NCI-H1417 treated with DMSO at 0.1 percent for 48 hours (cell line): ENCODE measurements around the gene CD99.
"Not testable (repeated sequence)": the region's sequence is repeated elsewhere in the genome, so short reads cannot be mapped to it uniquely, and the experiment has no call there.

ENCODE experiments used
- DNase-seq: peaks from one replicate; lab custom pipeline; 2025; lab: John Stamatoyannopoulos, UW

The CD99 gene

GRCh38 chrX:2732649-2733048, 41.6 kb downstream of the CD99 start:
- no peak for DNase-seq

- DNase-seq, result no peak
Observed at GRCh38 chrX:2733286-2733685, 42.2 kb downstream of the CD99 start.

- DNase-seq, result no peak
Observed at GRCh38 chrX:2735270-2735669, 44.2 kb downstream of the CD99 start.

- DNase-seq, result no peak
Observed at GRCh38 chrX:2740672-2741071, 49.6 kb downstream of the CD99 start.

GRCh38 chrX:2741386-2741785, 50.3 kb downstream of the CD99 start:
- no peak for DNase-seq

DNA sequence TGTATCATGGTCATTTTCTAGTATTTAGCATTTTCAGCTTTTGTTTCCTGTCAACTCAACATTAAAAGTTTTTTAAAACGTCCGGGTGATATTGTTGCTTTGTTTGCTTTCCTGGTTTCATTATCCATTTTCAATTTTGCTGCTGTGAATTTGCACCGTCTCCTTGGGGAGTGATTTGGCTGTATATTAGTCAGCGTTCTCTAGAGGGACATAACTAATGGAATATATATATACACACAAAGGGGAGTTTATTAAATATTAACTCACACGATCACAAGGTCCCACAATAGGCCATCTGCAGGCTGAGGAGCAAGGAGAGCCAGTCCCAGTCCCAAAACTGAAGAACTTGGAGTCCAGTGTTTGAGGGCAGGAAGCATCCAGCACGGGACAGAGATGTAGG, 55.2 kb downstream of the CD99 start:
- not testable (repeated sequence) for DNase-seq

GRCh38 chrX:2748171-2748814, 57.2 kb downstream of the CD99 start:
- no peak for DNase-seq

DNA sequence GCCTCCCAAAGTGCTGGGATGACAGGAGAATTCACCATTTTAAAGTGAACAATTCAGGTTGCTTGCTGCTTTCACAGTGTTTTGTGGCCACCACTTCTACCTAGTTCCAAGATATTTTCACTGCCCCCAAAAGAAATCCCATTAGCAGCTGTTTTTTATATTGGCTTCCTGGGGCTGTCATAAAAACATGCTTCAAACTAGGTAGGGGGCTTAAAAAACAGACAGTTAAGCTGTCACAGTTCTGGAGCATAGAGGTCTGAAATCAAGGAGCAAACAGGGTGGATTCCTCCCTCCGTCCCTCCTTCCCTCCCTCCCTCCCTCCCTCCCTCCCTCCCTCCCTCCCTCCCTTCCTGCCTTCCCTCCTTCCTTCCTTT, 57.7 kb downstream of the CD99 start:
- no peak for DNase-seq

- no peak for DNase-seq
Observed at GRCh38 chrX:2751291-2751690, 60.2 kb downstream of the CD99 start.

DNA sequence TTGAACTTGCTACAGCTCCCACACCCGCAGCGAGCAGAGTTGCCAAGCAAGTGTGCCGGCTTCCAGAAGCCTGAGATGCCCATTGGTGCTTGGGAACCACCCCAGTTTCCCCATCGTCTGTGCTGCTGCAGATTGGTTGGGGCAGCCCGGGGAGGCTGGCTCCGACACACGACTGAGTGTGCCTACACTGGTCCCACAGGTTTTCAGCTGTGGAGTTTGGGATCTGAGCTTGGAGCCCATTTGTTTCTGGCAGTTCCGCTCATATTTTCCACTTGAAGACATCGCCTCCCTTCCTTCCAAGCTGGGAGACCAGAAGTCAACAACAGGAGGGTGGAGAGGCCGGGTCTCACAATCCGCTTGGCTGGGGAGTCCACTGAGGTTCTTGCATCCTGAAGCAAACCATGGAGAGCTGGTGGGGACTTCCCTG, 60.8 kb downstream of the CD99 start, which contains the start of gene XG:
Gene XG, plus strand, starts transcription at position 167 of the 427 bp plus-strand sequence. Its CDS starts 235 bp downstream, at position 402.
- DNase-seq, result not testable (repeated sequence)

DNA sequence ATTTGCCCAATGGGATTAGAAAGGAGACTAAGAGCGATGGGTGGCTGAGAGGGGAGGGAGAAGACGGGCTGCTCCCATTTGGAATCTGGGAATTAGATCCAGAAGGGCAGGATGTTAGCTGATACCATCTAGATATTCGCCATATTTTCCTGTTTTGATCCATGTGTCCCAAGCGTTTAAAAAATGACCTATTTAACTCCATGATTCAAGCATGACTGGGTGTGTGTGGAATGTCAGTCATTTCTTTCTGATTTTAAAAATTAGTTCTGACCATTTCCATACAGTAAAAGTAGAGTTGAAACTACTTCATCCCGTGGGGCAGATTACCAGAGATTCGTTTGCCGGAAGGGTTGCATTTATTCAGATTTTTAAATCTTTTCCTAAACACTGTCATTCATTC, 61.3 kb downstream of the CD99 start:
- not testable (repeated sequence) for DNase-seq

DNA sequence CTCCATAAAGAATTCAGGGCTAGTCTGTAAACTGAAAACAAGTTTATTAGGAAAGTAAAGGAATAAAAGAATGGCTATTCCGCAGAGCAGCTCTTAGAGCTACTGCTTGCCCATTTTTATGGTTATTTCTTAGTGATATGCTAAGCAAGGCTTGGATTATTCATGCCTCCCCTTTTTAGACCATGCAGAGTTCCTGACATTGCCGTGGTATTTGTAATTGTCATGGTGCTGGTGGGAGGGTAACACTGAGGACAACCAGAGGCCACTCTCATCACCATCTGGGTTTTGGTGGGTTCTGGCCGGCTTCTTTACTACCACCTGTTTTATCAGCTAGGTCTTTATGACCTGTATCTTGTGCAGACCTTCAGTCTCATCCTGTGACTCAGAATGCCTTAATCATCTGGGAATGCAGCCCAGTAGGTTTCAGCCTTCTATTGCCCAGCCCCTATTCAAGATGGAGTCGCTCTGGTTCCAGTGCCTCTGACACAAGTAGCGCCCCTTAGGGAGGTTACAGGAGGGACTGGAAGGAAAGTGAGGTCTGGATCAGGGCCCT, 64.1 kb downstream of the CD99 start:
- not testable (repeated sequence) for DNase-seq

DNA sequence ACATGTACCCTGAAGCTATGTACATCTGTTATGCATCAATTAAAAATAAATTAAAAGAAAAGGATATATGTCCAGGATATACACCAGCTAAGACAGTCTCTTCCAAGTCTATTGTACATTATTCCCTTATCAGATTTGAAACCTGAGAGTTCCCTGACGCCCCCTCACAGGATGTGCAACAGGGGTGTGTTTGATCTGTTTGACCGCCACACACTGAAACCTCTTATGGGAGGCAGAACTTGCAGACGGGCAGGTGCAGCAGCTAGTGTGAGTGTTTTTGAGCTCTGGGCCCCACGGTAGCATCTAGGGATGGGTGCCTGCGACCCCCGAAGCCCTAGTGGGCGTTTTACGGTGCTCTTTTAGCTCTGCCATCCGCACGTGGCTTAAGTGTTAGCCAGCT, 65.5 kb downstream of the CD99 start:
- no peak for DNase-seq

- DNase-seq, result no peak
Observed at GRCh38 chrX:2761246-2761645, 70.2 kb downstream of the CD99 start.

GRCh38 chrX:2762671-2763070, 71.6 kb downstream of the CD99 start:
- DNase-seq, result not testable (repeated sequence)

- not testable (repeated sequence) for DNase-seq
Observed at GRCh38 chrX:2764766-2765548, 73.9 kb downstream of the CD99 start.

DNA sequence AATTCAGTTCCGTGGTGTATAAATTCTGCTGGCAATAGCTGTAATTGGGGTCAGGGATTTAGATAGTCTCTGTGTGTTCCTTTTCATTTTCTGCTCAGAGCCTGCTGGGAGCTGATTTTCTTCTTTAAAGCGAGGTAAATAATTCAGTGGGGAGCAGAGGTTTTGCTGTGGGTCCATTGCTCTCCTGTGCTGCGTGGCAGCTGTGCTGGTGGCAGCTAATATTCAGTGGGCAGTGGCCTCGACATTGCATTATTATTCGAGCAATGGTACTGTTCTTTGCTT, 74.4 kb downstream of the CD99 start:
- DNase-seq, result no peak

- DNase-seq, result no peak
Observed at GRCh38 chrX:2766906-2767305, 75.8 kb downstream of the CD99 start.

- no peak for DNase-seq
Observed at GRCh38 chrX:2767631-2768455, 76.7 kb downstream of the CD99 start.

- DNase-seq, result no peak
Observed at GRCh38 chrX:2769615-2770014, 78.5 kb downstream of the CD99 start.

GRCh38 chrX:2773166-2774055, 82.3 kb downstream of the CD99 start:
- not testable (repeated sequence) for DNase-seq

GRCh38 chrX:2774057-2774456, 83.0 kb downstream of the CD99 start:
- DNase-seq, result no peak
